MM.1S (cell line): ENCODE data around the gene CDC42EP5.
A peak's percentile ranks its signal among the peaks of the same experiment; 100 is the strongest.
"Not testable (repeated sequence)": the region's sequence is repeated elsewhere in the genome, so short reads cannot be mapped to it uniquely, and the experiment has no call there.

ENCODE experiments used
- DNase-seq: peaks from one replicate; pipeline ENCODE4 v3.0.0-alpha.2; 2015
- H2AFZ ChIP-seq: fragments of 300-600 bp; sonication (generic); 2 replicates; pipeline ENCODE4 v1.6.0; 2016; ENCODE audit warnings: antibody characterized with exemption, low read length
- H3F3A ChIP-seq: fragments of 300-600 bp; sonication (generic); 2 replicates; pipeline ENCODE4 v1.6.1; 2016; ENCODE audit warnings: mild to moderate bottlenecking, antibody characterized with exemption, low read length, moderate library complexity, mixed read lengths; ENCODE audit not compliant: insufficient read depth
- H3K27ac ChIP-seq: fragments of 300-600 bp; sonication (generic); 2 replicates; pipeline ENCODE4 v1.5.1; 2016; ENCODE audit warnings: mild to moderate bottlenecking, low read length
- H3K27me3 ChIP-seq: fragments of 300-600 bp; sonication (generic); replicated peaks from 2 replicates; pipeline ENCODE4 v1.6.0; 2016; ENCODE audit warnings: low read length; ENCODE audit not compliant: insufficient read depth
- H3K36me3 ChIP-seq: fragments of 300-600 bp; sonication (generic); replicated peaks from 2 replicates; pipeline ENCODE4 v1.6.1; 2016; ENCODE audit warnings: mild to moderate bottlenecking, low read length, mixed read lengths; ENCODE audit not compliant: insufficient read depth
- H3K4me1 ChIP-seq: fragments of 300-600 bp; sonication (generic); 2 replicates; pipeline ENCODE4 v1.6.1; 2016; ENCODE audit warnings: low read length, mixed read lengths
- H3K4me2 ChIP-seq: fragments of 300-600 bp; sonication (generic); 2 replicates; pipeline ENCODE4 v1.6.0; 2016; ENCODE audit warnings: low read depth, low read length
- H3K4me3 ChIP-seq: fragments of 300-600 bp; sonication (generic); 2 replicates; pipeline ENCODE4 v1.5.1; 2016; ENCODE audit warnings: low read length, mixed read lengths
- H3K79me2 ChIP-seq: fragments of 300-600 bp; sonication (generic); 2 replicates; pipeline ENCODE4 v1.6.1; 2016; ENCODE audit warnings: mixed run types, low read length, mixed read lengths
- H3K9ac ChIP-seq: fragments of 300-600 bp; sonication (generic); 2 replicates; pipeline ENCODE4 v1.6.1; 2016; ENCODE audit warnings: low read length, mixed read lengths
- H3K9me2 ChIP-seq: fragments of 300-600 bp; sonication (generic); replicated peaks from 2 replicates; pipeline ENCODE4 v1.6.1; 2016; ENCODE audit warnings: mild to moderate bottlenecking, low read length, mixed read lengths; ENCODE audit not compliant: insufficient read depth
- H3K9me3 ChIP-seq: fragments of 300-600 bp; sonication (generic); replicated peaks from 2 replicates; pipeline ENCODE4 v1.6.1; 2016; ENCODE audit warnings: mild to moderate bottlenecking, low read length, mixed read lengths; ENCODE audit not compliant: insufficient read depth
- H4K20me1 ChIP-seq: fragments of 300-600 bp; sonication (generic); 2 replicates; pipeline ENCODE4 v1.6.1; 2016; ENCODE audit warnings: mild to moderate bottlenecking, low read length, moderate library complexity, mixed read lengths; ENCODE audit not compliant: insufficient read depth
- CTCF ChIP-seq: fragments of 300-600 bp; sonication (generic); IDR thresholded peaks from 2 replicates; pipeline ENCODE4 v1.5.1; 2016; ENCODE audit warnings: antibody characterized with exemption, low read length, mixed read lengths
- EZH2 ChIP-seq: fragments of 300-600 bp; sonication (generic); optimal IDR thresholded peaks from 2 replicates; pipeline ENCODE3; 2017; ENCODE audit warnings: low read depth, mild to moderate bottlenecking, antibody characterized with exemption, low read length, mixed read lengths
- EZH2phosphoT487 ChIP-seq: fragments of 300-600 bp; sonication (generic); IDR thresholded peaks from 2 replicates; pipeline ENCODE4 v1.6.1; 2018; ENCODE audit warnings: antibody characterized with exemption, low read length

Gene CDC42EP5

GRCh38 chr19:54449701-54450069 lies 23.4 kb downstream of the CDC42EP5 start:
- H3K4me3 ChIP-seq: peak overlapping the region; percentile 92
- peak overlapping the region; percentile 90 for H3K9ac ChIP-seq
- H3K4me1 ChIP-seq: peaks cover 8% of the 10 kb centered on the region; the same call in 1 of the 2 replicates
- H3K27ac ChIP-seq: peak overlapping the region; percentile 88; the same call in 1 of the 2 replicates
- TF ChIP-seq EZH2phosphoT487 (no peak), CTCF (no peak), EZH2 (no peak)
- H3F3A ChIP-seq: no peaks in the 10 kb centered on the region
- no peaks in the 10 kb centered on the region for H3K27me3 ChIP-seq
- H3K79me2 ChIP-seq: peaks cover 77% of the 10 kb centered on the region
- H3K36me3 ChIP-seq: peaks cover 22% of the 10 kb centered on the region
- 0 out of 2 replicates have a peak overlapping the region, but pooled peaks have one; percentile 17 for H2AFZ ChIP-seq
- peak overlapping the region; percentile 88 for H3K4me2 ChIP-seq
- no peaks in the 10 kb centered on the region for H3K9me2 ChIP-seq
- DNase-seq: no peak
- peaks cover 19% of the 10 kb centered on the region for H4K20me1 ChIP-seq
- no peaks in the 10 kb centered on the region for H3K9me3 ChIP-seq

DNA sequence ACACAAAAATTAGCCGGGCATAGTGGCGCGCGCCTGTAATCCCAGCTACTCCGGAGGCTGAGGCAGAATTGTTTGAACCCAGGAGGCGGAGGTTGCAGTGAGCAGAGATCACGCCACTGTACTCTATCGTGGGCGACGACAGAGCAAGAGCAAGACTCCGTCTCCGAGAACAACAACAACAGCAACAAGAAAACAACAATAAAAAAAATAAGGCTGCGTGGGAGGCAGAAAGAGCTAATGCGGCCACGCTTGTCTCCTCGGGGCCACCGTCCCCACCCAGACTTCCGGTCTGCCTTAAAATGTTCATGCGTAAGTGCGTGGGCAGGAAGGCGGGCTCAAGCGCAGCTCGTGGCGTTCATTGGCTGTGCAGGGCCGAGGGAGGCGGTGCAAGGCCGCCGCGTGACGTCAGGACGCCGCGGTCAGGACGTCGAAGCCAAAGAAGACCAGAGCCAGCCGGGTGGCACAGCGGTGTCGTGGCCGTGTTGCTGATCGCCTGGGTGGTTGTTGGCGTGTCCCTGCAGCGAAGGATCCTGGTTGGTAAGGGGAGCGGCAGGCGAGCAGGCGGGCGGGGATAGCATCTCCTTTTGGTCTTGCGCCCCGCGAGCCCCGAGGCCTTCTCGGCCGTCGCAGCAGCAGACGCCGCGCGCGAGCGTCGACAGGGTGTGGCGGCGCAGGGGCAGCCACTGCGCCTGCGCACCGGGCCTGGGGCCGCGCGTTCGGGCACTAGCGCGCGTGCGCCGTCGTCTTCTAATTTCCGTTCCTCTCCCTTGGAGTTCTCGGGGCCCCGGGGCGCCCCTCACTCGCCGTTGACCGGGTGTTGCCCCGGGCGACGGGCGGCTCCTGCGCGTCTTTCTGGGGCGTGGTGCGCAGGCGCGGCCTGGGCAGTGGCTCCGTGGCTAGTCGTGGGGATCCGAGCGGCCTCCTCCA lies 24.1 kb downstream of the CDC42EP5 start, which contains the start of gene LENG8:
Gene LENG8, plus strand, starts transcription at position 426 of the 927 bp plus-strand sequence. CDS start 2,146 bp downstream, outside the sequence.
- peaks cover 15% of the 10 kb centered on the region for H3K36me3 ChIP-seq
- peaks cover 70% of the 10 kb centered on the region for H3K79me2 ChIP-seq
- DNase-seq: peak; percentile 98
- H3K4me1 ChIP-seq: peaks cover 8% of the 10 kb centered on the region; the same call in 1 of the 2 replicates
- H2AFZ ChIP-seq: peak within 1 kb of the TSS; percentile 77
- H3K9me2 ChIP-seq: no peaks in the 10 kb centered on the region
- peak within 1 kb of the TSS; percentile 88 for H3K27ac ChIP-seq
- H3K9me3 ChIP-seq: no peaks in the 10 kb centered on the region
- H3K9ac ChIP-seq: peak within 1 kb of the TSS; percentile 90
- peak within 1 kb of the TSS; percentile 92 for H3K4me3 ChIP-seq
- no peaks in the 10 kb centered on the region for H3K27me3 ChIP-seq
- peak within 1 kb of the TSS; percentile 91 for H3K4me2 ChIP-seq
- no peak for TF ChIP-seq EZH2
- no peak for TF ChIP-seq CTCF
- no peak for TF ChIP-seq EZH2phosphoT487
- no peaks in the 10 kb centered on the region for H3F3A ChIP-seq
- peaks cover 19% of the 10 kb centered on the region for H4K20me1 ChIP-seq

DNA sequence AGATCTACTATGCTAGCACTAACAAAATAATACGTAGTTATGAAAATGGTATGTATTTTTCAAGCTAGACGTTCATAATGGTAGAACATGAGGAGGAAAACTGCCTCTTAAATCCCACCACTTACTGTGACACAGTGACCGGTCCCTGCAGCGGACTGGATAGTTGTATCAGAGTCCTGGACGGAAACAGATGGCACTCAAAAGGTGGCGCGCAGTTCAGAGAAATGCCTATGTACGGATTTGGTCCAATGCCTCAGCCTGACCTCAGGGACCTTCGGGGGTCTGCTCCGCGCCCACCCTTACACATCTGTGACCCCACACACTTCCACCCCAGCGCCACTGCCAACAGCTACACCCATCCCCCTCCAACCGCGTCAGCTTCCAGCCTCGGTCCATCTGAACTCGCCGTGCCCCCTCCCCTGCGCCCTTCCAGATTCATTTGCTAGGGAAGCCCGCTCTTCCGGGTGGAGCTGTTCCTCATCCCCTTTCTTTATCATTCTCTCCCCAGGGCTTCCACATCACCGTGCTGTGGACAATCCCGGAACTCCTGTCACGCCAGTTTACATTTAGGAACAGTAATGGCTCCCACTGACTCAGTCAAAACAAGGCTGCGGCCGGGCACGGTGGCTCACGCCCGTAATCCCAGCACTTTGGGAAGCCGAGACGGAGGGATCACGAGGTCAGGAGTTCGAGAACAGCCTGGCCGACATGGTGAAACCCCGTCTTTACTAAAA lies 24.9 kb downstream of the CDC42EP5 start:
- TF ChIP-seq EZH2 (no peak), EZH2phosphoT487 (no peak), CTCF (no peak)
- no peaks in the 10 kb centered on the region for H3K9me3 ChIP-seq
- peaks cover 8% of the 10 kb centered on the region; the same call in 1 of the 2 replicates for H3K4me1 ChIP-seq
- H3K4me2 ChIP-seq: peak overlapping the region; percentile 91
- no peaks in the 10 kb centered on the region for H3F3A ChIP-seq
- DNase-seq: peak; percentile 24
- no peaks in the 10 kb centered on the region for H3K27me3 ChIP-seq
- peaks cover 62% of the 10 kb centered on the region for H3K79me2 ChIP-seq
- peak overlapping the region; percentile 88; the same call in 1 of the 2 replicates for H3K27ac ChIP-seq
- H3K36me3 ChIP-seq: peaks cover 8% of the 10 kb centered on the region; the same call in 1 of the 2 replicates
- H4K20me1 ChIP-seq: peaks cover 19% of the 10 kb centered on the region
- peak overlapping the region; percentile 90 for H3K9ac ChIP-seq
- peak overlapping the region; percentile 77 for H2AFZ ChIP-seq
- peak overlapping the region; percentile 92 for H3K4me3 ChIP-seq
- no peaks in the 10 kb centered on the region for H3K9me2 ChIP-seq

- Histone ChIP-seq H4K20me1 (peaks cover 12% of the 10 kb centered on the region), H3K79me2 (peaks cover 44% of the 10 kb centered on the region)
- not testable (repeated sequence) for H3K9ac ChIP-seq, H3K4me3 ChIP-seq, H3K4me1 ChIP-seq, H3K9me3 ChIP-seq, H3F3A ChIP-seq, H2AFZ ChIP-seq, H3K27ac ChIP-seq, DNase-seq, H3K4me2 ChIP-seq, H3K36me3 ChIP-seq, H3K9me2 ChIP-seq, H3K27me3 ChIP-seq
These were observed 26.7 kb downstream of the CDC42EP5 start for GRCh38 chr19:54446349-54446748.
